GM15510 (cell line): ENCODE measurements around the gene ZSCAN21.
A peak's percentile ranks its signal among the peaks of the same experiment; 100 is the strongest.

ENCODE experiments used
- POLR2A ChIP-seq: IDR thresholded peaks from 3 replicates; pipeline ENCODE4 v1.6.1; 2011; ENCODE audit warnings: borderline replicate concordance; ENCODE audit not compliant: insufficient read length; ENCODE audit errors: extremely low read depth

ZSCAN21 gene

DNA sequence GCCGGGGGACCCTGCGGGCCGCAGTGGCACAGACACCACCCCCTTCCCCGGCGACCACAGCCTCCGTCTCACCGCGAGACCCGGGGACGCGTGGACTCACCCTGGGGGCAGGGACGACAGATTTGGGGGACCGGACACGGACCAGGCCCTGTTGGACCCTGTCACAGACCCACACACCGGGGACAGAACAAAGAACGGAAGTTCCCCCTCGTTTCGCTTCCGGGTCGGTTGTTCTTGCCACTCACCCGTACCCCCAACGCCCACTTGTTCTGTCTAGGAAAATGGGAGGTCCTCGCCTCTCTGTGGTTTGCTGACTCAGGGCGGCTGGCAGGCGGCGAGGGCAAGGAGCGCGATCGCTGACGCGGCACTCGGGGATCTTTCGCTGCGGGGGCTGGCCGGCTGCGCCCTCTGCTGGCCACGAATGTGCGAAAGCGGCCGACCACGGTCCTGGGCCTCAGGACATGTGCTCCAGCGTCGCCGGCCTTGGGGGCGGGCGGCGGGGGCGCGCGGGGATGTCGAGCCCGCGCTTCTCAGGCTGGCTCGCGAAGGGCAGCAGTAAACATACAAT lies 32.0 kb downstream of the ZSCAN21 start, which contains the start of gene ZNF3:
Gene ZNF3 (minus strand): TSS at position 189 of the 568 bp plus-strand sequence. CDS start 4,366 bp downstream, outside the sequence.
- TF ChIP-seq POLR2A = peak; percentile 62

DNA sequence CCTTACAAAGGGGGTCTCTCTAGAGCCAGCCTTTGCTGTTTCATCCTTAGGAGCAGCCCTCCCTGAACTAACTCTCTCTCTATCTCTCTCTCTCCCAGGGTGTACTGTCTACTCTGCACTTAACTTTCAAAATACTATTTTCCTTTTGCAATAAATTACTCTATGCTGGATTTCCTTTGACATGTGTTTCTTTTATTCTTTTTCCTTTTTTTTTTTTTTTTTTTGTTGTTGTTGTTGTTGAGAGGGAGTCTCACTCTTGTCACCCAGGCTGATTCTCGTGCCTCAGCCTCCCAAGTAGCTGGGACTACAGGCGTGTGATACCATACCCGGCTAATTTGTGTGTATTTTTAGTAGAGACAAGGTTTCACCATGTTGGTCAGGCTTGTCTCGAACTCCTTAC lies 33.4 kb downstream of the ZSCAN21 start:
- TF ChIP-seq POLR2A = no peak

- no peak for TF ChIP-seq POLR2A
These were observed 35.9 kb downstream of the ZSCAN21 start for GRCh38 chr7:100085515-100085914.

GRCh38 chr7:100087055-100087750 lies 37.6 kb downstream of the ZSCAN21 start:
- TF ChIP-seq POLR2A = no peak

DNA sequence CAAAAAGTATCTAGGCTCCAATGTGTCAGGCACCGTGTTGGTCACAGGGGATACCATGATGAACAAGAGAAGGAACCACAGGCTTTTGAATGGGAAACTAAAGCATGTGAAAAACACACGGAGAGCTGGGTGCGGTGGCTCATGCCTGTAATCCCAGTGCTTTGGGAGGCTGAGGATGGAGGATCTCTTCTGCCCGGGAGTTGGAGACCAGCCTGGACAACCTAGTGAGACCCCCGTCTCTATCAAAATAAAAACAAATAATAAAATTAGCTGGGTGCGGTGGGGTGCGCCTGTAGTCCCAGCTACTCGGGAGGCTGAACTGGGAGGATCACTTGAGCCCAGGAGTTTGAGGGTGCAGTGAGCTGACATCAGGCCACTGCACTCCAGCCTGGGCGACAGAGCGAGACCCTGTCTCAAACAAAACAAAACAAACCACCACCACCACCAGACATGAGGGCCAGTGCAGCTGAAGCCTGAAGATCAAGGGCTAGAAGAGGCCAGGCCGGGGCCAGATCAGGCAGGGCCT lies 38.6 kb downstream of the ZSCAN21 start:
- no peak for TF ChIP-seq POLR2A

- peak; percentile 98 for TF ChIP-seq POLR2A
These were observed 39.3 kb downstream of the ZSCAN21 start, which contains the start of gene COPS6 for GRCh38 chr7:100088621-100089457. TSS of gene COPS6 (plus strand) at chr7:100088969. CDS start at chr7:100088991, 22 bp downstream.

DNA sequence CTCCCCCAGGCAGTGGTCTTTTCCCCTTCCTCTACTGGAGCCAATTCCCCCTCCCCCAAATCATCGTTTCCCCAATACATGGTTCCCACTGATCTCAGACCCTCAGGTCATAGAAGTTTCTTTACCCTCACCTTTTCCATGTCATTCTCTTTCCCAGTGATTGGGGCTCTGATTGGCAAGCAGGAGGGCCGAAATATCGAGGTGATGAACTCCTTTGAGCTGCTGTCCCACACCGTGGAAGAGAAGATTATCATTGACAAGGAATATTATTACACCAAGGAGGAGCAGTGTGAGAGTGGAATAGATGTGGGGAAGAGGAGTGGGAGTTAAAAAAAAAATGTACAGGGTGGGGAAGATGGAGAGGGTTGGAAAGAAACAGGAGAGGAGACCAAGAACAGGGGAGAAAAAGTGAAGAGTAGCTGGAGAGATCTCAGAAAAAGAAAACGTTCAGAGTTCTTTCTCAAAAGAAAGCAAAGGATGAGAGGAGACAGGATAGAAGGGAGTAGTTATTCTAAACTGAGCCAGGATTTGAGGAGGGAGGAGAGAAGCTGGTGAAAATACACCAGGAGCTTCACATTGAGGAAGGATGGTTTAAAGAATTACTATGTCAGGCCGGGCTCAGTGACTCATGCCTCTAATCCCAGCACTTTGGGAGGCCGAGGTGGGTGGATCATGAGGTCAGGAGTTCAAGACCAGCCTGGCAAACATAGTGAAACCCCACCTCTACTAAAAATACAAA lies 40.1 kb downstream of the ZSCAN21 start:
- no peak for TF ChIP-seq POLR2A

DNA sequence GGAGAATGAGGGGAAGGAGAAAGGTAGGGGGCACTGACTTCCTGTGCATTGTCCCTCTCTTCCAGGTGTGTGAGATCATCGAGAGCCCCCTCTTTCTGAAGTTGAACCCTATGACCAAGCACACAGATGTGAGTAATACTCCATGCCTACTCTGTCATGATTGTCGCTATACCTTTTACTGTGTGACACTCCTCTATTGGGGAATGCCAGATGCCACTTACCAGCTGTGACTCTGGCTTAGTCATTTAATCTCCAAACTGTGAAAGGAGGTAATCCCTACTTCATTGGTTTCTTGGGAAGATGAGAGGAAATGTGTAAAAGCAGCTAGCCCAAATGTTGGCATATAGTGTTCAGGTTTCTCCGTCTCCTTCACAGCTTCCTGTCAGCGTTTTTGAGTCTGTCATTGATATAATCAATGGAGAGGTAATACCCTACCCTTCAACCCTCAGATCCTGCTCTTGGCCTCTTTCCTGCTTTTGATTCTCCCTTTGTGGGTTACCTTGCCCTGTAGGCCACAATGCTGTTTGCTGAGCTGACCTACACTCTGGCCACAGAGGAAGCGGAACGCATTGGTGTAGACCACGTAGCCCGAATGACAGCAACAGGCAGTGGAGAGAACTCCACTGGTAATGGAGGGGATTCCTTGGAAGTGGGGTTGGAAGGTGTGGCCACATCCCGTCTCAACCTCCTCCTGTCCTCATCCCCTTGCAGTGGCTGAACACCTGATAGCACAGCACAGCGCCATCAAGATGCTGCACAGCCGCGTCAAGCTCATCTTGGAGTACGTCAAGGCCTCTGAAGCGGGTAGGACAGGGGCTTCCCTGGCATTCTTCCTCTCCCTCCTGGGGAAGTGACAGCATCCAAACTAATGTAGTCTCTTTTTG lies 41.2 kb downstream of the ZSCAN21 start:
- TF ChIP-seq POLR2A = peak; percentile 6

DNA sequence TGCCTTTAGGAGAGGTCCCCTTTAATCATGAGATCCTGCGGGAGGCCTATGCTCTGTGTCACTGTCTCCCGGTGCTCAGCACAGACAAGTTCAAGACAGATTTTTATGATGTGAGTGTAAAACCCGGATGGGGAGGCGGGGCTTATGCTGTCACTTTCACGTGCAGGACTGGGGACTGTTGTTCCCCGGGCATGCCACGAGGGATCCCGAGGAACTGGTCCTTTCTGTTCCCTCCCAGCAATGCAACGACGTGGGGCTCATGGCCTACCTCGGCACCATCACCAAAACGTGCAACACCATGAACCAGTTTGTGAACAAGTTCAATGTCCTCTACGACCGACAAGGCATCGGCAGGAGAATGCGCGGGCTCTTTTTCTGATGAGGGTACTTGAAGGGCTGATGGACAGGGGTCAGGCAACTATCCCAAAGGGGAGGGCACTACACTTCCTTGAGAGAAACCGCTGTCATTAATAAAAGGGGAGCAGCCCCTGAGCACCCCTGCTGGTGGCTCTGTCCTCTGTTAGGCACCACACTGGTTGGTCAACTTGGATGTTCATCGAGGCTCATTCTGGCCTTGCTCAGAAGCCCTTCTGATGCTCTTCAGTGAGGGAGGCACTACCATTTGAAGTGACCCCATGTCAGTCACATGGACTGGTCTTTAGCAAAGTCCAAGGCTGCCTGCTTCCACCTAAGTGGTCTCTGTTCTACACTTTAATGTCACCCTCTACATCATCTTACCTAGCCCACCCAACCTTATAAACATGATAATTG lies 42.0 kb downstream of the ZSCAN21 start:
- TF ChIP-seq POLR2A = peak; percentile 5

DNA sequence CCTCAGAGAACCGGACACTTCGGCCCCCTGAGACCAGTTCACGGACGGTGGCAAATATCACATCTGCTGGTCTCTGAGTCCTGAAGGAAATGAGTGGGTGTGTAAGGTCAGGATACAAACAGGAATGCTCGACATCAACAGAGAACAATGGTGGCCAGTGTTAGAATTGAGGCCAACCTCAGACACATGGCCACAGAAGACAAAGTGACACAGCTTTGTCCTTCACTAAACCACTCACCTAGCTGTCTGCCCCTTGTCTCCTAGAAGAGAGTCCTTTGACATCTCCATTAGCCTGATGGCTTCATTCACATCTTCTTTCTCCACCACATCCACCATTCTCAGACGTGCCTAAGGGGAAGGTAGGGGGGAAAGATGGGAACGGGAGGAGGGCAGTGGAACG lies 43.5 kb downstream of the ZSCAN21 start:
- no peak for TF ChIP-seq POLR2A

GRCh38 chr7:100093498-100093897 lies 43.9 kb downstream of the ZSCAN21 start:
- TF ChIP-seq POLR2A = no peak

DNA sequence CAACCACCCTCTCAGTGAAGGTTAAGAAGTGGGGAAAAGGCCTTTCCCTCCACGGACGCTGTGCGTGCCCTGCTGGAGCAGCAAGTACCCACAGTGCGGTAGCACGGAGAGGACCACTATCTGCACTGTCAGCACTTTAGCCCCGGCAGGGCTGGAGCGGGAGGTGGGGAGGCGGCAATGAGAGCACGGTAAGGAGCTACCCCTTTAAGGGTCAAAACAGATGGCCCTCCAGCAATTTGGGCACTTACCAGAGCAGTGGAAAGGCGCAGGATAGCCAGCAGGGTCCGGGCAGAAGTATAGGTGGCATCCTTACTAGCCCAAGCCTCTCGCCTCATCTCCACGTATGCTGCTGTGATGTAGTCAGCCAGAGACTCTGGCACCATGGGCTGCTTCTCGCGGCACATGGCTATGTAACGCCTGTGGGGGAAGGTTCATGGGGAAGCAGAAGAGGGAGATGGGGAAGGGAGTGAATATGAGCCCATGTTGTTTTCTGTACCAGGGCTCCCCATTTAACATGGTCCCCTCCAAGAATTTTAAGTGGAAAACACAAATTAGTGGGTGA lies 44.4 kb downstream of the ZSCAN21 start:
- no peak for TF ChIP-seq POLR2A

DNA sequence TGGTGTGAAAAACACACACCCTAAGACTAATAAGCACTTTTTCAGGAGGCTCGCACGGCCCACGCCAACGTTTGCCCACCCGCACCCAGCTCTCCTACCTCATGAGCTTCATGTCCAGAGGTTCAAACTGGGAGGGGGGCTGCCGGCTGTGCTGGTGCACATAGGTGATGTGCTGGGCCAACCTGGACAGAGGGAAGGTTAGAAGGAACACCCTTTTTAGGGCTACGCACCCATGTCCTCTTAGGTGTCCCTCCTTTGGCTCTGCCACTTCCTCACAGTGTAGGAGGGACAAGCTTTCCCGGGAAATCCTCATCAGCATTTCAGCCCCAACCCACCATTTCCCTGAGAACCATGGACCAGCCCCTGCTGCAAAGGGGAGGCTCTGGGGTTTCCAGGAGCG lies 45.7 kb downstream of the ZSCAN21 start:
- no peak for TF ChIP-seq POLR2A

GRCh38 chr7:100095704-100096103 lies 46.1 kb downstream of the ZSCAN21 start:
- no peak for TF ChIP-seq POLR2A
